ENCODE data around the gene USP24.
"Not testable (repeated sequence)": the region's sequence is repeated elsewhere in the genome, so short reads cannot be mapped to it uniquely, and the experiment has no call there.

The USP24 gene

GRCh38 chr1:55024163-55024562 lies 191.0 kb downstream of the USP24 start:
- DNase-seq: not testable (repeated sequence)

- DNase-seq: peak; percentile 76
These were observed 193.1 kb downstream of the USP24 start for GRCh38 chr1:55021942-55022546.

GRCh38 chr1:55018395-55018794 lies 196.8 kb downstream of the USP24 start:
- DNase-seq: no peak

All from SHP77 treated with DMSO at 0.1 percent for 48 hours (cell line).